NCI-H1436 treated with DMSO at 0.1 percent for 48 hours (cell line): ENCODE results near the gene HEMK1.
A peak's percentile ranks its signal among the peaks of the same experiment; 100 is the strongest.

Source experiments
- DNase-seq: peaks from one replicate; lab custom pipeline; 2025; lab: John Stamatoyannopoulos, UW

The HEMK1 gene

GRCh38 chr3:50612970-50613846 is 43.9 kb downstream of the HEMK1 start:
- DNase-seq: no peak

DNA sequence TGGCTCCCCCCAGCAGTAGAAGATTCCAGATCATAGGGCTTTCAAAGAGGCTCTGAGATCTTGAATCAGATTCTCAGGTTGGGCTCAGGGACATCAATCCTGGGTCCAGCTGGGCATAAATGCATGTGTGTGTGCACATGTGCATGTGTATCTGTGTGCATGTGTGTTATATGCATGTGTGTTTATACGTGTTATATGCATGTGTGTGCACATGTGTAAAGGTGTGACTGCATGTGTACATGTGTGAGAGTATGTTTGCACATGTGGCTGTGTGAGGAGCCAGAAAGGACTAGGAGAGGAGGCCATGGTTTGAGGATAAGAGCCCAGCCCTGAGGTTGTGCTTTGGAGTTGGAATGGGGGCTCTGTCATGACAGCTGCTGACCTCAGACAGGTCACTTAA is 45.9 kb downstream of the HEMK1 start:
- no peak for DNase-seq

- no peak for DNase-seq
Measured at GRCh38 chr3:50616003-50616769, 46.9 kb downstream of the HEMK1 start.

GRCh38 chr3:50616770-50617095 is 47.4 kb downstream of the HEMK1 start:
- peak; percentile 26 for DNase-seq

DNA sequence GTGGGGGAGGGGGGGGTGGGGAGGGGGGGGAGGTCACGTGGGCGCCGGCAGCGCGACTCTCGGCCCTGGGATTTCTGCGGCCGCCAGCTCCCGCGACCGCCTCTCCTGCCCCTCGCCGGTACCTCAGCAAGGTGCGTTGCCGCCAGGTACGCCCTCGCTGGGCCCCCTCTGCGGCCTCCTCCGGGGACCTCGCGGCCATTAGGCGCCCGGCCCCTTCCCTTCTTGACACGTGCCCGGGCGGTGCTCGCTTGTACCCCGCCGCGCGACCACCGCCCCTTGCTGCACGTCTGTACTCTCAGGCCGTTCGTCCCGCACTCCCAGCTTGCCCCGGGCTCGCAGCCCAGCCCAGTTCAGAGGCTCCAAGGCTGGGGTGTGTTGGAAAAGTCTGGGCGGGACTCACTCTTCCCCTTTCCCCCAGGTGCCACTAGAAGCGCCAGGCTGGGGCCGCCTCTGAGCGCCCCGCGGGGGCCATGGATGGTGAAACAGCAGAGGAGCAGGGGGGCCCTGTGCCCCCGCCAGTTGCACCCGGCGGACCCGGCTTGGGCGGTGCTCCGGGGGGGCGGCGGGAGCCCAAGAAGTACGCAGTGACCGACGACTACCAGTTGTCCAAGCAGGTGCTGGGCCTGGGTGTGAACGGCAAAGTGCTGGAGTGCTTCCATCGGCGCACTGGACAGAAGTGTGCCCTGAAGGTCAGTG is 47.9 kb downstream of the HEMK1 start, which contains the start of gene MAPKAPK3:
MAPKAPK3 (plus strand) TSS at position 56 of the 696 bp plus-strand sequence; CDS start at position 471, 415 bp downstream.
- DNase-seq: no peak

DNA sequence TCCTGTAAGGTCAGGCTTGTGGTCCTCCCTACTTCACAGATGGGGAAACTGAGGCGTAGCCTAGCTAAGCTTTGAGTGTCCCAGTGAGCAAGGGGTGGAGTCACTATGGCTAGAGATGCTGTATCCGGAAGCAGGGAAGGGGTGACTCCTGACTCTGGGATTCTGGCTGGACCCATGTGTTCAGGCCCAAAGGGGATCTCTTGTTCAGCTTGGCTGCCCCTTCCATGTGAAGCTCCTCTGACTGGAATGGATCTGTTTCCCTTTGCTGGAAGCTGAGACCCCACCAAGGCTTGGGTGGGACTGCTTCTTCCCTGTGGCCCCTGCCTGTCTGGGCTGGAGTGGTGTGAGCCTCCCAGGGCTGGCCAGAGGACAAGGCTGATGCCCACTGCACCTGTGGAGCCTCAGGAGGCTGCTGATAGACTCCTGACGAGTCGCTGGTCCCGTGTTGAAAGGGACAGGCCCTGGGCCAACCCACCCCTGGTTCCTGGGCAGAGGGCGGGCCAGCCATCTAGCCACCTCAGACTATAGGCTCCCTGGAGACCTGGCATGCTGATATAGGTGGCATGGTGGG is 48.7 kb downstream of the HEMK1 start:
- DNase-seq: no peak

DNA sequence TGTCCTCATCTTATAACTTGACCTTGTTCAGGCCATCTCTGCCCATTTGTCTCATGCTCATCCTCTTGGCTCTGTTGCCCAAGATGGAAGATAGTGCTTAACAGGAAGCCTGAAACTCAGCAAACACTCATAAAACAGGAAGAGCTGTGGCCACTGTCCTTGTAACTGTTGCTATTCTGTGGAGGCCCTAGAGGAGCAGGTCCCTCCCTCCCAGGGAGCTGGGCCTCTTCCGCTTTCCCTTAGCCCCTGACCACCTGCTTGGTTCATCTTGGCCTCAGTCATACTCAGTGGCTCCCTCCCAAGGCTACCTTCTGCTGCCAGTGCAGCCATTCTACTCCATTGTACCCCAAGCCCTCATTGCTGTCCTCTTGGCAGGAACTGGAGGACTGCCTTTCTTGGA is 51.1 kb downstream of the HEMK1 start:
- no peak for DNase-seq

DNA sequence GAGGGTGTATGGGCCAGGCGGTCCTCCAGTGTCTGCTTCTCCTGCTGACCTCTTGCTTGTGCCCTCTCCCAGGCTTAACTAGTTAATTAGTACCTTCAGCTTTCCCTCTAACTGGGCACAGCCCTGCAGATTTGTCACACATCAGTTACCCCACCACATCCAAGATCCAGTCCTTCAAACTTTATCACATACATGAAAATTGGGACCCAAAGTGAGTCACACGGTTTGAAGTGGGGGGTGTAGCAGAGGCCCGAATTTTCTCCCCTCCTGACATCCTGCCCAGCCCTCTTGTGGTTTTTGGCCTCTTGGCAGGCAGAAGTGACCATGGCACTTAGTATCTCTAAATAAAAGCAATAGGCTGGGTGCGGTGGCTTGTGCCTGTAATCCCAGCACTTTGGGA is 51.5 kb downstream of the HEMK1 start:
- DNase-seq: no peak

- no peak for DNase-seq
Measured at GRCh38 chr3:50622881-50623280, 53.6 kb downstream of the HEMK1 start.

DNA sequence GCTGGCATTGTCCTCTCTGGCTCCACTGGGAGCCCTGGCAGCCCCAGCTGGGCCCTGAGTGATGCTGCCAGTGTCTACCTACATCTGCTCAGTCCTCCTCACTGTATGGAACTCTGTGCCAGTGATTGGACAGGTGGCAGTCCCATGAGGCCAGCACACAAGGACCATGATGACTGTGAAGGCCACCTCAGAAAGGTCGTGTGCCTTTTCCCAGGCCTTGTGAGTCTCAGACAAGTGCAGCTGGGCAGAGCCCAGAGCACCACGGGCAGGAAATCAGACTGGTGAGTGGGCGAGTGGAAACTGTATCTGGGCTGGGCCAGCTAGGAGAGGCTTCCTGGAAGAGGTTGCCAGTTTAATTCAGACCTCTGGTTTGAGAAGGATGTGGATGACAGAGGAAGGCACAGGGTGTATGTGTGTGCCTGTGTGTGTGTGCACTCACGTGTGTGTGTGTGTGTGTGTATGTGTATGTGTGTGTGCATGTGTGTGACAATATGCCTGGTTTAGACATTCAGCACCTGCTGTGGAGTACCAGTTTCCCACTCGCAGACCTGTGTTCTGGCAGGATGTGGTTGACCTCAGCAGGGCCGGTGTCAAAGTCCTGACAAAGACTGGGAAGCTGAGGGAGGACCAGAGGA is 54.6 kb downstream of the HEMK1 start:
- no peak for DNase-seq

DNA sequence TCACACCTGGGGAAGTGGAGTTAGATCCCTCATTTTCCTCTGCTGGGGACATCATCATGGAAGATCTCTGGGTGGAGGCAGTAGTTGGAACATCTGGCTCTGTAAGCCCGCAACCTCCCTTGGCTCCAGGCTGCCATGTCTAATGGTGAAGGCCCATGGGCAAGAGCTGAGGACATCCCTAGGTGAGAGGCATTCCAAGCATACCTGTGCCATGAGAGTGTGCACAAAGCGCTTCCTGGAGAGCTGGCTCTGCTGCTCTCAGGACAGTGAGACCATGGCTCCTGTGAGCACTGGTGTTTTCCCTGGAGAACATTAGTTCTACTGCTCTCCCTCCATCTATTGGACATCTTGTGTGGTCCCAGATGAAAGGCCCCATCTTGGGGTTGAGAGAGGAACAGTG is 55.3 kb downstream of the HEMK1 start:
- no peak for DNase-seq

DNA sequence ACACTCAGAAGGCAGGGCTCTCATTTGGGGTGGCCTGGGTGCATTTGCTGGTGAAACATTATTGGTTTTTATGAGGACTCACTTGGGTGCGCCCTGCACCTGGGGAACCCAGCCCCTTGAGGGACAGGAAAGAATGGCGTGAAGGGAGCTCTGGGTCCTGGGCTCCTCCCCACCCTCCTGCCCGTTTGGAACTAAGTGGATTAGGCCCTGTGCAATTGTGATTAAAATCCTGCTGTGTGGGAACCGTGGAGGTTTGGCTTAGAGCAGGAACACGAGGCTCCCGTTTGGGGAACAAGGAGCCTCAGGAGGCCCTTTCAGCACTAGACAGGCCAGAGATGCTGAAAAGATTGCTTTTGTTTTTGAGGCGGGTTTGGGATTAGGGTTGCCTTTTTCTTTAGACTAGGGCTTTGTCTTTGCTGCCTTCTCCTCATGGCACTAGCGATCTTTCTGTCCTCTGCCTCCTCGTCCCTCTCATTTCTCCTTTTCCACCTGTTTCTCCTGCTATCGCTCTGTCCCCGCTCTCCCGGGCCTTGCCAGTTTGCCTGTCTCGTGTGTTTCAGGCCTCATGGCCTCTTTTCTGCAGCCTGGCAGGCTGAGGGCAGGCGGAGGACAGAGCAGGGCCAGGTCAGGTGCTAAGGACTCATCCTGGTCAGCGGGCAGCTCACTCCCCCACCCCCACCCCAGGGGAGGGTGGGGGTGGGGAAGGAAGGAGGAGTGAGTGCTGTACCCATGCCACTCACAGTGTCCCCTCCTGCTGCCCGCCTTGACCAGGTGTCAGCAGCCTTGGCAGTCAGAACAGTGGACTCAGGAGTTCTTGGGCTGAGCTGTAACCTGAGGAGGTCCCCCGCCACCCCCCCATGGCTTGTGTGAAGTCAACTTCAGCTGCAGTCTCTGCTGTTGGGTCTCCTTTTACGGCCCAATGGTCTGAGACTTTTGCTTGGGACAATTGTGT is 56.2 kb downstream of the HEMK1 start:
- no peak for DNase-seq

DNA sequence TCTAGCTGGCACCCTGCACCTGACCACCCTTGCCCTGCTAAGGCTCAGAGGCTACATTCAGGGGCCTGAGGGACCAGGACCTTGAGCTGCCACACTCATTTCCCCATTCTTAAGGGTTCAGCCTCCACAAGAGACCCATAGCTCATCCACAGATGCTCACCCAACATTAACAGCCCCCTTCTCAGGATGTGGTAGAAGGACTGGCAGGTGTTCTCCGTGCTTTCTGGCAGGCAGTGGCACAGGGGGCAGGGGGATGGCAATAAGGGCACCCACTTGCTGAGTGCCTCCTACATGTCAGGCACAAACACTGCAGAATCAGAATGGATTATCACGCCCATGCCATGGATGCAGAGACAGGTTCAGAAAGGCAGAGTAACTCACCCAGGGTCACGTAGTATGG is 57.1 kb downstream of the HEMK1 start:
- no peak for DNase-seq

DNA sequence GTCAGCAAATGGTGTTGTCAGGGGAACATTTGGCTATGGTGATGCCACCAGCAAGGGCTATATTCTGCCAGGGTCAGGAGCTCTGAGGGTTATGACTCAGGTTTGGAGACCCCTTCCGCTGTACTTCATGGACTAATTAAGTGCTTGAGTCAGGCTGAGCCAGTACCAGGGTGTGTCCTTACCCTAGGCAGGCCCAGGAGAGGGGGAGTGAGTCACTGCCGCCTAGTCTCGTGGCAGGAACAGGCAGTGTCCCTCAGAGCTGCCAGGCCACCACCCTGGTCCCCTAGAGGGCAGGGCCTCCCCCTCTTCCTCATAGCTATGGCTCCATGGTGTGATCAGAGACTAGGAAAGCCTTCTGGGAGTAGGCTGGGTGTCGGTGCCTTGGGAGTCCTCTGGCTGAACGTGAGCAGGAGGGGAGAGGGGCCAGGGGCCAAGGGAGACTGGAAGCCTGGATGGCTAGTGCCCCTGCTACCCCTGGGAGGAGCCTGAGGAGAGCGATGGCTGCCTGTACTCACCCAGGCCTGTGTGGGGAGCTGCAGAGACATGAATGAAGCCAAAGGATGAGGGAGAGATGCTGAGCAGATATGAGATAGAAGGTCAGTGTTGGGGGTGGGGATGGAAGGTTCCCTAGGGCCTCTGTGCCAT is 58.2 kb downstream of the HEMK1 start:
- no peak for DNase-seq

DNA sequence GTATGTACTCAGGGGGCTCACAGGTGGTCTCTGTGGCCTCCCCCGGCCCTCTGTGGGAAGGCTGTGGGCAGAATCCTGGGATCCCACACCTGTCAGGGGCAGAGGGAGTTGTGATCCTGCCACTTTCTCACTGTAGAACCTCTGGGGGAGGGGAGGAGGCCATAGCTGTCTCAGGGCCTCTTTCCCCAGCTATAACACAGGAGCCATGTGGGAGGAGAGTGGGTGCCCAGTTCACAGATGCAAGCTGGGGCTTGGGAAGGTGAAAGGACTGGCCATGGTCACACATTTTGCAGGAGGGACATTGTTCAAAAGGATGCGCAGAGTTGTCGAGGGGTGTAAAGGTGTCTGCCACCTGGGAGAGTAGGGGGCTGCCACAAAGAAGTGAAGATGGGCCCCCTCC is 59.3 kb downstream of the HEMK1 start:
- no peak for DNase-seq

DNA sequence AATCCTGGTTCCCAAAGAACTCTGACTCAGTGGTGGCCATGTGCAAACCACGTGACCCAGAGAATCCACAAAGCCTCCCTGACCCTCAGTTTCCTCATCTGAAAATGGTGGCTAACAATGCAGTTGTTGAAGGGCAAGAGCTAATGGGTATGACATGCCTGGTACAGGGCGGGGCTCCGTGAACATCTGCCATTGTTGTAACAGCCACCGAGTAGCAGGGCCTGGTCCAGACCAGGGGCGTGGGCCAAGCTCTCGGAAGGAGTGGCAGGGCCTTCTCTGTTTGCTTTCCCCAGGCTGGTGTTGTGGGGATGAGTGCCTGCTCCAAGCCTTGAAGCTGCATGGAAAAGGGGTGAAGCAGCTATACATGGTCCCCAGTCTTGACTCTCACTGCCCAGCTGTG is 61.1 kb downstream of the HEMK1 start:
- no peak for DNase-seq

GRCh38 chr3:50630877-50631276 is 61.6 kb downstream of the HEMK1 start:
- peak; percentile 1 for DNase-seq

- DNase-seq: no peak
Measured at GRCh38 chr3:50632450-50632849, 63.1 kb downstream of the HEMK1 start.

DNA sequence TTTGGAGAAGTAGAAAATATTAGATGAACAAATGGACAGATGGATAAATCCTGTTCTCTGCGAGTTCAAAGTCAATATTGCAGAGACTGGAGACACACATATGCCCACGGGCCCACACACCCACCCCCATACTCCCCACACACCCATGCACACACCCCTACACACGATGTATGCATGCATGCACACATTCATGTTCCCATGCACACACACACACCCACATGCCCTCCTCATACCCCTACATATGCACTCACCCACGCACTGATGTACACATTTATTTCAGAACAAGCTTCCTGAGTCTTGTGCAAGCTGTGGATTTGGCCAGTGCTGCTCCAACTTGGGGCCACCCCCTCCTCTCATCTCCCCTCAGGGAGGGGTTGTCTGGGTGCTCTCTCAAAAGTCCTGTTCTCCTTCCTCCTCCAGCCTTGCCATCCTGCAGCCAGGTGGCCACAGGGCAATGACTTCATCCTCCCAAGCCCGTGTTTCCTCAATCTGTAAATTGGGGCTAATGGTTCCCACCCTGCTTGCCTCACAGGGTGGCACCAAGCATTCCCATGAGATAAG is 64.0 kb downstream of the HEMK1 start:
- DNase-seq: no peak

GRCh38 chr3:50635066-50635465 is 65.7 kb downstream of the HEMK1 start:
- no peak for DNase-seq
